SK-N-MC (cell line): ENCODE measurements around the gene TPRG1.

ENCODE experiments used
- EZH2 ChIP-seq: fragments of 200-600 bp; sonication (generic); IDR thresholded peaks from one replicate; pipeline ENCODE4 v1.6.1; 2017; ENCODE audit warnings: antibody characterized with exemption
- POLR2AphosphoS5 ChIP-seq: IDR thresholded peaks from 2 replicates; pipeline ENCODE4 v1.6.1; 2012; ENCODE audit warnings: mild to moderate bottlenecking, low read depth, low read length, borderline replicate concordance

DNA sequence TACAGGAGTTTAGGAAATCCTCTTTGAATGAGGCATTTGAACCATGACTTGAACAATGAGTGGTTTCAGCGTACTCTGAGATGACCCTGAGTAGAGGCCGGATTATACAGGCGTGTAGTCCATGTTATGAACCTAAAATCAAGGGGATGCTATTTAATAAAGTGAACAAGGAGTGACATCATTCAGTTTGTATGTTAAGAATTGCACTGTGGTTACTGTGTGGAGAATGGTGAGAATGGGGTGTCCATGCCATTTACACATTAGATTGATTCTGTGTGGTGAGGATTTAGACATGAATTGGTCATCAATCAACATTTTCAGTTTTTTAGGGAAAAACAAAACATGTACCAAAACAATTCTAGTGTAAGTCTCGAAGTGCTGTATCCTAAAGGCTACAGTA lies 65.8 kb downstream of the TPRG1 start:
- TF ChIP-seq POLR2AphosphoS5, result no peak
- TF ChIP-seq EZH2, result no peak
